Stimulated activated CD8-positive, alpha-beta memory T cell treated with anti-CD3 and anti-CD28 coated beads, Interleukin-2, amount 100 ng/mL, for 48 hours (primary cell): ENCODE measurements around the gene MBOAT2.
A peak's percentile ranks its signal among the peaks of the same experiment; 100 is the strongest.
"Not testable (repeated sequence)": the region's sequence is repeated elsewhere in the genome, so short reads cannot be mapped to it uniquely, and the experiment has no call there.

Experiments
- DNase-seq, 2 donors: peaks; one replicate each; pipeline ENCODE4 v3.0.0-alpha.2; 2020; ENCODE audit warnings: low read depth in 2 of 2

MBOAT2 gene, protein sequence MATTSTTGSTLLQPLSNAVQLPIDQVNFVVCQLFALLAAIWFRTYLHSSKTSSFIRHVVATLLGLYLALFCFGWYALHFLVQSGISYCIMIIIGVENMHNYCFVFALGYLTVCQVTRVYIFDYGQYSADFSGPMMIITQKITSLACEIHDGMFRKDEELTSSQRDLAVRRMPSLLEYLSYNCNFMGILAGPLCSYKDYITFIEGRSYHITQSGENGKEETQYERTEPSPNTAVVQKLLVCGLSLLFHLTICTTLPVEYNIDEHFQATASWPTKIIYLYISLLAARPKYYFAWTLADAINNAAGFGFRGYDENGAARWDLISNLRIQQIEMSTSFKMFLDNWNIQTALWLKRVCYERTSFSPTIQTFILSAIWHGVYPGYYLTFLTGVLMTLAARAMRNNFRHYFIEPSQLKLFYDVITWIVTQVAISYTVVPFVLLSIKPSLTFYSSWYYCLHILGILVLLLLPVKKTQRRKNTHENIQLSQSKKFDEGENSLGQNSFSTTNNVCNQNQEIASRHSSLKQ

DNA sequence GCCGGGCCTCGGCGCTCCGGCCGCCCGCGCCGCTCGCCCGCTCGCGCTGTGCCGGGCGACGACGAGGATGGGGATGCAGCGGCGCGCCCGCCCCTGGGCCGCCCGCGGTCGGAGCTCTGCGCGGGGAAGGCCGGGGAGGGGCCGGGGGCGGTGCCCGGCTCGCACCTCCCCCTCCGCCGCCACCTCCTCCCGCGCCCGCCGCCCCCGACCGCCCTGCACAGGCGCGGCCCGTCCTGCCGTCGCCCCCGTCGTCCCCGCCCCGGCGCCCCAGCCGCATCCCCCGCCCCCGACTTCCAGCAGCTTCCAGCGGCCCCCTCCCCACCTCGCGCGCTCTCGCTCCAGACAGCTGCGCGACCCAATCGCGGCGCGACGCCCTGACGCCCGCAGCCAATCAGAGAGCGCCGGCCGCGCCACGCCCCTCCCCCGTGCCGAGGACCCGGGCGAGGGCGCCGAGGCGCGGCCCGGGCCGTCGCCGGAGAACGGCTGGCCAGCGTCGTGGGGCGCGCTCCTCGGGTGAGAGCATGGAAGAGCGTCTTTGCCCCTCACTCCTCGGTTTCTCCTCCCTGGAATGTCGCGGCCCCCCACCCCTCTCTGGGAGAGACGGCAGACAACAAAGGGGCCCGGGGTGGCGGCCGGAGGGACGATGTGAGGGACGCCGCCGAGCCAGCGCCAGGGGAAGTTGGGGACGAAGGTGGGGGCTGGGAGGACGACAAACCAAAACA lies at the start of gene MBOAT2:
Gene MBOAT2 (minus strand): TSS at position 69 of the 722 bp plus-strand sequence. CDS start 70 bp downstream, outside the sequence.
- peak; percentile 61 to 67 for DNase-seq

DNA sequence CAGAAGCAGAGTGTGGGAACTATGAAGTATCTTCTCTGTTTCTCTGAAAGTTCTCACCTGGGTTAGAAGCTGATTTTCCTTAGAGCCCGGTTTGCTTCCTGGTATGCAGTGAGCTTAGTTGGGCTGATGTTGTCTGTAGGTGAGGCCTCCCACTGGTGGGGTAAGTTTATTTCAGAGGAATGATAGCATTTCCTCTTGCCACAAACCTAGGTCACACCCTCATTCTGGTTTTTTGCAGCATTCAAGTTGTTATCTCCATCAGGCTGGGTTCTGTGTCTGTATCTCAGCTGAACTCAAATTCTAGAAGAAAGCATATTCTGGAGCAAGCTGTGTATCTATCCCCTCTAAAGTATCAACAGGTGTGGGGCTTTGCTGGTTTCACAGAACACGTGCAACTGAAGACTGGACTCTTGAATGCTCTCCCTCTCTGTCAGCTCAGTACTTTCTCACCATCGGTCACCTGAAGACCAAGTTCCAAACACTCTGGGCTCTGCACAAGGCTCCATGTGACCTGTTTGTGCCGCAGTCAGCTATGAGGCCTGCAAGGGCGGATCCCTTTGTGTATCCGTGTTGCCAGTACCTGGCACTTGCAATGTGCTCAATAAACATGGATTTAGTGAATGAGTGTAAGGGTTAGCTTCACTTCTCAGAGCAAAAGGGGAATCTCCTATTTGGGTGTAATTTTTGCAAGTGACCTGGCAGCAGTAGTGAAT lies 49.5 kb upstream of the MBOAT2 start:
- no peak for DNase-seq

DNA sequence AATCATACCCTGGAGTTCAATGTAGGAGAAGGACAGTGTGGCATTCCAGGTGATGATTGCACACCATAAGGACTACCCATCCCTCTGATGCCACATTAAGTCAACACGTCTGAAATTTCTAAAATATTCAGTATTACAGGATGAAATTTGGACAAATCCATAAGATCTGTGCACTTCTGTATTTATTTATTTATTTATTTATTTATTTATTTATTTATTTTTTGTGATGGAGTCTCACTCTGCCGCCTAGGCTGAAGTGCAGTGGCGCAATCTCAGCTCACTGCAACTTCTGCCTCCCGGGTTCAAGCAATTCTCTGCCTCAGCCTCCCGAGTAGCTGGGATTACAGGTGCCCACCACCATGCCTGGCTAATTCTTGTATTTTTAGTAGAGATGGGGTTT lies 48.0 kb upstream of the MBOAT2 start:
- not testable (repeated sequence) for DNase-seq

DNA sequence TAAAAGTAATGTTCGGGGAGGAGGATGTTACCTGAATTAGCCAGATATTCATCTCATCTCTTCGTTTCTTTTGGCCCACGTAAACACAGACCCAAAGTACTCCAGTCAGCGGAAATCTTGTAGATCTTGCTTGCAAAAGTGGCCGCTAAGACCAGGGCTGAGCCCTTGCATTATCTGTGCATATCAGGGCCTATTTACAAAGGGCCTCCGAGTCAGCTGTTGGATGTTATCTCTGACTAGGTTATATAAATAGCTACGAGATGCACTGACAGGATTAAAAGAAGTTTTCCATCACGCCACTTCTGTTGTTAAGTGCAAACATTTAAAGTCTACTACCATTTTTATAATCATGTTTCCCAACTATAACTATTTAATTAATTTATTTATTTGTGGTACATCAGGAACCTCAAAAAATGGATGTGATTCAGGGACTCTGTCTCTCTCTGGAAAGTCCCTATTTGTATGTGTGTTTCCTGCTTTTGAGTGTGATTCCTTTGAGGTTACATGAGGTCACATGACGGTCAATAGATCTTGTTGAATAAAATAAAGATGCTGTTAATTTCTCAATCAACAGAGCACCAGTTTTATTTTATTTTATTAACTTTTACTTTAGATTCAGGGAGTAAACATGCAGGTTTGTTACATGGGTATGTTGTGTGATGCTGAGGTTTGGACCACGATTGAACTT lies 46.8 kb upstream of the MBOAT2 start:
- no peak for DNase-seq

DNA sequence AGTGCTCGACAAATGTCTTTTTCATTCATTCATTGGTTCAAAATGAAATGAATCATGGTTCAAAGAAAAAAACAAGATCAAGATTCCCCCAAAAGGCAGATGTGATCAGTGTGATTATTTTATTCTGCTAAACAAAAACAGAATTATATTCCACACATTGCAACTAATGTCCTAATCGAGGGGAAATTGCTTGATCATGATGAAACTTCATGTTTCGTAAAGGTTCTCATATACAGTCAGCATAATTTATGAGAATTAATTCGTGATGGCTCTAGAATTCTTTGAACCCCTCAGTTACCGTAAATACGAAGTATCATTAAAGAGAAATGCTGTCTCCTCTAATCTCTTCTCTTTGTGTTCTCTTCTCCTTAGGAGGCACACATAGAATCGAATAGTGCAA lies 42.1 kb upstream of the MBOAT2 start:
- no peak for DNase-seq

DNA sequence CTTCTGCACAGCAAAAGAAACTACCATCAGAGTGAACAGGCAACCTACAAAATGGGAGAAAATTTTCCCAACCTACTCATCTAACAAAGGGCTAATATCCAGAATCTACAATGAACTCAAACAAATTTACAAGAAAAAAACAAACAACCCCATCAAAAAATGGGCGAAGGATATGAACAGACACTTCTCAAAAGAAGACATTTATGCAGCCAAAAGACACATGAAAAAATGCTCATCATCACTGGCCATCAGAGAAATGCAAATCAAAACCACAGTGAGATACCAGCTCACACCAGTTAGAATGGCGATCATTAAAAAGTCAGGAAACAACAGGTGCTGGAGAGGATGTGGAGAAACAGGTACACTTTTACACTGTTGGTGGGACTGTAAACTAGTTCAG lies 40.0 kb upstream of the MBOAT2 start:
- not testable (repeated sequence) for DNase-seq

DNA sequence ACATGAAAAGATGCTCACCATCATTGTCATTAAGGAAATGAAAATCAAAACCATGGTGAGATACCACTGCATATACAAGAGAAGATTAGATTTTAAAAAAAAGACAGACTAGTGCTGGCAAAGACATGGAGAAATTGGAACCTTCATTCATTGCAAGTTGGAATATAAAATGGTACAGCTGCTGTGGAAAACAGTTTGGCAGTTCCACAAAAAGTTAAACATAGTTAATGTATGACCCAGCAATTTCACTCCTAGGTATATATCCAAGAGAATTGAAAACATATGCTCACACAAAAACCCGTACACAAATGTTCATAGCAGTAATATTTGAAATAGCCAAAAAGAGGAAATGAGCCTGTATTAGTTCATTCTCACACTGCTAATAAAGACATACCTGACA lies 33.7 kb upstream of the MBOAT2 start:
- DNase-seq, result no peak

DNA sequence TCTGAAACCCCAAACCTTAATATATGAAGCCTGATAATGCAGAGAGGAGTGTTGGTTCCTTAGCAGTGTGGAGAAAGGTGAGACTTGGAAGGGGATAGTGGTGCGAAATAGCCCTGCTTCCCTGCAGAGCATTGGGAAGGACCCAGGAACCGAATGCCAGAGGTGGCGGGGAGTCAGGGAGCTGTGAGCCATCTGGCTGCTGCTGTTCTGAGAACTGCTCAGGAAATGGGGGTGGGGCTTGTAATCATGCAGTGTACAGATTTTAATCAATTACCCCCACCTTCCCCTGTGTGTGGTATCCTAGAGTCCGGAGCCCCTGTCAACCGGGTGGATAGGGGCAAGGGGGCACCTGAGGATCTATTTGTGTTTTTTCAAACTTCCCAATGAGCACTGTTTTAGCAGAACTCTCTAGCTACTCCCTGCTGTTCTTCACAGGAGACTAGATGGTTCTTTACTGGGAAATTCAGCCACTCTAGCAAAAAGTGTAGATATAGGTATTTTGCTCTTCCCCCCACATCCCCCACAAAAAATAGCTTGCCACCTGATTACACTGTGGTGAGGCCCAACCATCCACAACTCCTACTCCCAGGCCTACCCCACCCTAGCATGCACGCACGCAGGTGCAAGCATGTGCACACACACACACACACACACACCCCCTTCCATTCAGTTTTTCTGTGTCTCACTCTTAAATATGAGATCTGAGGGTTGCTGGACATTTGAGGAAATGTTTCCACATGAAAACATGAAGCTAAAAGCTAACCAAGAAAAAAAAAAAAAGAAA lies 30.1 kb upstream of the MBOAT2 start:
- DNase-seq, result no peak

DNA sequence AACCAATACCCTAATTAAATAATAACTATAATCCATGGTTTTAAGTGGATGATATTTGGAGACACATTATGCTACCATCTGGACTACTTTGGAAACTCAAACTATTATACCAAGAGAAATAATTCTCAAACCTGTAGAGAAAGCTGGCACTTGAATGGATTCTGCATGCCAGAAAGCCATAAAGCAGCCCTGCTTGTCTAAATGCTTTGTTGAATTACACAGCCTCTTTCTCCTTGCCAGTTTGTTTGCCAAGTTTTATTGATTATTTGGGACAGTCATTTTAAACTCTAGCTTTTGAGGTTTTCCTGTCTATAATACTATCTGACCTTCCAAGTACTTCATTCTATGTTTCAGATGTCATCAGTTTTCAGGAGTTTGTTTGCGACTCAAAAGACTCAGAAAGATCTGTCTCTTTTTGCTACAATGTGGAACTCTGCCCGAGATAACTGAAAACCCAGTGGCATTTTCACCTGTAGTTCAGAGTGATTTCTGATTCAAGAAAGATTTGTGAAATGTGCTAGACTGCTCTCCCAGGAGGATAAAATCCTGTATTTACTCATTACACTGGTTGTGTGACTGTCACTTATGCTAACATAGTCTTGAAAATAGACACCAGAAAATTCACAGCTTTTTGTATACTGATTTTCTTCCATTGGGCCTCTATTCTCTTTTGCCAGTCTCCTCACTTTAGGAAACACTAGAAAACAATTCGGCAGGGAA lies 29.2 kb upstream of the MBOAT2 start:
- no peak for DNase-seq

DNA sequence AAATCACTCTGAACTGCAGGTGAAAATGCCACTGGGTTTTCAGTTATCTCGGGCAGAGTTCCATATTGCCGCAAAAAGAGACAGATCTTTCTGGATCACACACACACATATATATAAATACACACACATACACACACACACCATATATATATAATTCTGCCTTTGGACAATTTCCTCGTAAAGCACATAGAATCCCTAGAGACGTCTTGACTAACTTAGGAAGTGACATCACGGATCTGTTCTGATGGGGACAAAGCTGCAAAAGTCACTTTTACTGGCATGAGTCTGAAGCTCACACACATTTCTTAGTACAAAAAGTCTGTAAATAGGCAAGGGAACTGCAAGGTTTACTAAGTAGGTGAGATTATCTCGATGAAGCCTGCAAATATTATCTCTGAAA lies 28.6 kb upstream of the MBOAT2 start:
- DNase-seq, result no peak

DNA sequence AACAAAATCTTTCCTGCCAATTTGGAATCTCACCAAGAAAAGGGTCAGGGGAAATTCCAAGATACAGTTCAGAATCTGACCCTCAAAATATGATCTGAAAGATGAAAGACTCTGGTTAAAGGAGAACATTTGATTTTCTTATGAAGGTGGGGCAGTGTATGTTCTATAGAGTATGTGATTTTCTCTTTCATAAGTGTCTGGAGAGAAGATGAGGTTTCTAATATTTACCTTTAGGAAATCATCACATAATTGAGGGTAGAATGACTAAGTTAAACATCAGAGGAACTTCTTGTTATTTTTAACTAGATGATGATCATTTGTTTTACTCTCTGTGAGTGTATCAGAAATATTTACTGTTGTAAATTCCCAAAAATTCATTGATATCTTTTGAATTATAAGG lies 27.8 kb upstream of the MBOAT2 start:
- no peak for DNase-seq

DNA sequence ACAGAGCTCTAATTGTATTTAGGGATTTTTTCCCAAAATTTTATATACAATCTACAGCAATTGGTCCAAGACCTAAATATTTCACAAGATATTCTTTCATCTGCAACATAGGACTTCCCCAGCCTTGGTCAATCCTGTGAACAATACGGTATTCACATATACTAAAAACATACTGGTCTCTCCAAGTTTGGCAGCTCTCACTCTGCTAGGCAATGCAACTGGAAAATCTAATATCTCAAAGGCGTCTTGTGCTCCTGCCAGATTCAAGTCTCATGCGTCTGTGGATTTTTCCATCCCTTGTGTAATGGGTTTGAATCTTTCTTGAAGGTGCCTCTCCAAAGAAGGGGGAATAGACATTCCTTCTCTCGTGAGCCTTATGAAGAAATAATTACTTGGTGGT lies 27.4 kb upstream of the MBOAT2 start:
- DNase-seq, result no peak

DNA sequence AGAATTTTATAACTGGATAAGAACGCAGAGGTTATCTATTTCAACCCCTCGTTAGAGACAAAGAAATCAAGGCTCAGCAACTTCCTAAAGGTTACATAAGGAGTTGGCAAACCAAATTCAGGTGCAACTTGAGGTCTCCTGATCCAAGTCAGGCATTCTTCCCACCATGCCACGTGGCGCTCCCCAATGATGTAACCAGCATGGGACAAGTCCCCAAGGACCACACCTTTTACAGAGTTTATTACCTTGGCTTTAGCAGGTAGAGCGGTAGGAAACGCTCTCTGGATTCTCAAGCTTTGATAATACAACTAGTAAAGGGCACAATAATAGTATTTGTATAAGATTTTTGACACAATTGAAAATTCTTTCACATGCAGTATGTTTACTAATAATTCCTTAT lies 26.7 kb upstream of the MBOAT2 start:
- no peak for DNase-seq

DNA sequence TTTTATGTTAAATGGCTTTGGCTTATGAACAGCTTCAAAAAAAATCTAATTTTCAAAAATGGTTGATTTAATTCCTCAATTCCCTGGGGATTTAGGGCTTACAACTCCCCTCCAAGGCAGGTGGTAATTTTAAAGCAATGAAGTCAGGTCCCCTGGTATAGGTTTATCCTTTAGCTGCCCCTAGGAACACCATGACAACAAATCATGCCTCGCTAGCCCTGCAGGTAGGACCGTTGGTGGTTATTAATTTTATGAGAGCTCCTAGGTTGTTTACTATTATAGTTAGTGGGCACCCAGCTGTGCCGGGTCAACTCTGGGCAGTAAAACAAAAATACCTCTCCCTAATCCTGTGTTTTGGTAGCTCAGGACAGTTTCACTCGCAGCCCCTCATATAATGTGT lies 26.2 kb upstream of the MBOAT2 start:
- no peak for DNase-seq

DNA sequence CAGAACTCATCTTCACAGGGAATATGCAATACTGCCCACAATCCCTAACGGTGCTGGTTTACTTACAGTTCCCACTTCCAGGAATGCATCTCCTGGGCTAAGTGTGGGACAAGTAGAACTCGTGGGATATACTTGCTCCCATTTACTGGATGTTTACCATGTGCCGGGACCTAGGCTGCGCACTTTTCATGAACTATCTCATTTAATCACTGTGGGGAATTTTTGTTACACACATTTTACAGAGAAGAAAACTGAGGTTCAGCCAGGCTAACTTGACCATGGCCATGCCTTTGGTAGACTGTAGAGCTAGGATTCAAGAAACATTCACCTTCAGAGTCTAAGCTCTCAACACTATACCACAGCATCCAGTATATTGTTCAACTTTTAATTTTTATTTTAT lies 24.4 kb upstream of the MBOAT2 start:
- DNase-seq, result no peak

DNA sequence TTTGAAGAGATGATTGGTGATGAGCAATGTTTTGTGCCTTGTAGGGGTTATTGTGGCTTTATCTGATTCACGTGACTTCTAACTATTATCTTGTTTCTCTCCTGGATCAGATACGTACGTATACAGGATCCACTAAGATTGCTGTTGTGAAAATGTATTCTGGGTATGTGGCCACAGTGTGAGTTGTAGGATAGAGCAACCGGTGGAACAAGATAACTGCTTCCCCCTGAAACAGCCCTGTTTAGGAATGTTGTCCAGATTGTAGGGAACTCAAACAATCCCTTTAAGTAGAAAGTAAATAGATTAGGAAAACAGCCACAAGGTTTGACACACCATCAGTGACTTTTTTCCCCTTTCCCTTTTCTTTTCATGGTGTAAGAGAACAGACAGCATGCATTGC lies 22.3 kb upstream of the MBOAT2 start:
- DNase-seq, result no peak

DNA sequence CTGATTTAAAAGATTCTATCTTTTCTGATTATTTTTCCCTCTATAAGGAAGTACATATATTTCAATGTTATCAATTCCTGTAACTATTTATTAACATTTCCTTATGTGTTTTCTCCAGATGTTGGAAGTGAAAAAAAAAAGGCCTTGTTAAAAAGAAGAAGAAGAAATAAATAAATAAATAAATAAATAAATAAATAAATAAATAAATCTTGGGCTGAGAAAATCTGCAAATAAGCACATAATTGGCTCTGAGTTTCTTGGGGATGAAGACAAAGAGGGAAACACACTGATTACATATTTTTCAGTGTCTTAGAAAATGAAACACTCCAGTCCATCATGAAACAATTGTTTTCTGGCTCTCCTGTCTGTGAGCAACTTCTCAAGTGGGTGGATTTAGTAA lies 21.1 kb upstream of the MBOAT2 start:
- no peak for DNase-seq

DNA sequence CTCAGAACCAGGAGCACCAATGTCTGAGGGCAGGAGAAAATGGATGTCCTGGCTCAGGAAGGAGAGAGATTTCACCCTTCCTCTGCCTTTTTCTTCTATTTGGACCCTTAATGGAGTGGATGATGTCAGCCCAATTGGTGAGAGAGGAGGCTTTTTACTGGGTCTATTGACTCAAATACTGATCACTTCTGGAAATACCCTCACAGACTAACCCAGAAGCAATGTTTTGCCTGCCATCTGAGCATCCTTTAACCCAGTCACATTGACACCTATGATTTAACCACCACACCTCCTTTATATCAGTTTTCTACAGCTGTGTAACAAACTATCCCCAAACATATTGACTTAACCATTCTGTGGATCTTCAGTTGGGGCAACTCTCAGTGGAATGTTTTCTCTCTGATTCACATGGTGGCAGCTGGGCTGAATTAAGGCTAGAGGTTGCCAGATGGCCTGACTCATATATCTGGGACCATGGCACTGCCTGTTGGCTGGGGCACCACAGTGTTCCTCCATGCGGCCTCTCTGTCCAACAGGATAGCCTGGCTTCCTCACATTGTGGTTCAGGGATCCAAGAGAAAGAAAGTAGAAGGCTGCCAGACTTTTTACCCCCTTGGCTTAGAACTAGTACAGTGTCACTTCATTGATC lies 18.2 kb upstream of the MBOAT2 start:
- DNase-seq, result no peak

DNA sequence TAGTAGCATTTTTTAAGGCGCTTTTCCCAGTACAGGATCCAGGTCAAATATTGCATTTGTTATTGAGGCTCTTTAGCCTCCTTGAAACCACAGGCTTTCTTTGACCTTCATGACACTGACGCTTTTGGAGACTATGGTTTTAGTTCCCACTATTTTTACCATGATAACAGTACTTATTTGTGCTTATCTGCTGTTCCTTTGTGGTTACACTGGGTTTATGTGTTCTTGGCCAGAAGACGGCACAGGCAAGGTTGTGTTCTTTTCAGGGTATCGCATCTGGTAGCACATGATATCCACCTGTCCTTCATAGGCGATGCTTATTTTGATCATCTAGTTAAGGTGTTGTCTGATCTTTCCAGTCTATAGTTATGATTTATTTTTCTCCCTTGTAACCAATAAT lies 16.8 kb upstream of the MBOAT2 start:
- no peak for DNase-seq

DNA sequence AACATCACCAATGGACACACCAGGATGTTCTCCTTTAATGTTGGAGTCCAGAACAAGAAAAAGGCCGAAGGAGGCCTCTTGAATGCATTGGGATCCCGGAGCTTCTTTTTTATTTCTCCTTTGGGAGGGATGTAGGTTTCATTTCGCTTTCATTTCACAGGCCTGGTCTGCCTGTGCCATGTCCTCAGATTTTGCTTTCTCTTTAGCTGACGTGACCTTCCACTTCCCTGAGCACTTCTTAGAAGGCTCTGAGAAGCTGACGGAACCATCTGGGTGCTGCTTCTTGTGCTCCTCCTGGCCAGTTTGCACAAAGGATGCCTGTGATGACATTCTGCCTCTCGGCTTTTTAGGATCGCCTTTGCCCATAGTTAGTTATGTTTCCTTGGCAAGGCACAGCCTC lies 15.1 kb upstream of the MBOAT2 start:
- no peak for DNase-seq
